Osteocyte (in vitro differentiated cells): Measurements from ENCODE around the gene ETFA. TPM values are rescaled to one million over a fixed set of nuclear protein-coding genes. Genes with fewer than 3 reads are reported as not detected.

Source experiments
- DNase-seq: peaks from one replicate; pipeline ENCODE4 v3.0.0; 2021; ENCODE audit warnings: mixed read lengths; ENCODE audit not compliant: unreplicated experiment; ENCODE audit errors: extremely low spot score
- H3K27ac Mint-ChIP-seq: one replicate; pipeline ENCODE4 v1.8.0; 2021; ENCODE audit warnings: mild to moderate bottlenecking, mixed read lengths; ENCODE audit not compliant: unreplicated experiment
- H3K27me3 Mint-ChIP-seq: one replicate; pipeline ENCODE4 v1.8.0; 2021; ENCODE audit warnings: mixed read lengths; ENCODE audit not compliant: unreplicated experiment
- H3K36me3 Mint-ChIP-seq: one replicate; pipeline ENCODE4 v1.8.0; 2021; ENCODE audit warnings: mixed read lengths; ENCODE audit not compliant: unreplicated experiment
- H3K4me1 Mint-ChIP-seq: one replicate; pipeline ENCODE4 v1.8.0; 2021; ENCODE audit warnings: mixed read lengths; ENCODE audit not compliant: unreplicated experiment
- H3K4me3 Mint-ChIP-seq: one replicate; pipeline ENCODE4 v1.8.0; 2021; ENCODE audit warnings: mild to moderate bottlenecking, moderate library complexity, mixed read lengths; ENCODE audit not compliant: unreplicated experiment
- H3K9me3 Mint-ChIP-seq: one replicate; pipeline ENCODE4 v1.8.0; 2021; ENCODE audit warnings: mixed read lengths; ENCODE audit not compliant: unreplicated experiment
- total RNA-seq: library from RNA; stranded (reverse); gene quantifications from 2 replicates; pipeline ENCODE4 v1.2.1, GENCODE V29; 2021
- TF ChIP-seq, protein P1 (sequence below): fragments of 200-600 bp; sonication (generic); IDR thresholded peaks from 2 replicates; pipeline ENCODE4 v1.5.0; 2021; ENCODE audit warnings: antibody characterized with exemption, mild to moderate bottlenecking, moderate library complexity

ETFA gene
- total RNA-seq, 1 donor from 2014 or later: 98.2 TPM

DNA sequence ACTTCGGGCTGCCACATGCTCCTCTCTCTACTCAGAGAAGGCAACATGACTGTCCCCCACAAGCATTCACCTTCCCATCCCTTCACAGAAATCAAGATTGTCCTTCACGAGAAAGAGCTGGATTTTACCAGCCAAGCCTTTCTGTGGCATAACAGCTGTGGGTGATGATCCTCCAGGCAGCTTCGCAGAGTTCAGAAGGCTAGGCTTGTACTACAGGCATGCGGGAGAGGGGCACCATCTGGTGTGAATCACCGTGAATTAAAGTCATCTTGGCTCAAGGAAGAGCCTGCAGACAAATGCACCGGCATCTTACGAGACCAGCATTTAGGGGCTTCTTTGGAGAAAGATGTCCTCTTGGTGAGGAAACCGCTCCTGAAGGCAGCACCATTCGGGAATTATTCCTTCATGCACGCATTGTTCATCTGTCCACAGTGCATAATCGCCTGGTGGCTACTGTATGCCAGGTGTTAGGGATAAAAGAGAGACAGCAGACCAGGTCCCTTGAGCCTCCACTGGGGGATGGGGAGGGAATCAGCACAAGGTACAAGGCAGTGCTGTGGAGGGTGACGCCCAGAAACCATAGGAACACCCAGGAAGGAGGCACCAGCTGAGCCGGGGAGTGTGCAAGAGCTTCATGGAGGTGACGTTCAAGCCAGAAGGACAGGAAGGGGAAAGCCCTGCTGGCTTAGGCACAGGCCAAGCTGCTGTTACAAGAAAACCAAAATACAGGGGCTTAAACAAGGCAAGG, 142.9 kb downstream of the ETFA start:
- H3K4me1 Mint-ChIP-seq: peaks cover 23% of the 10 kb centered on the region
- no peaks in the 10 kb centered on the region for H3K36me3 Mint-ChIP-seq
- H3K4me3 Mint-ChIP-seq: no peak overlapping the region
- TF ChIP-seq, protein P1, sequence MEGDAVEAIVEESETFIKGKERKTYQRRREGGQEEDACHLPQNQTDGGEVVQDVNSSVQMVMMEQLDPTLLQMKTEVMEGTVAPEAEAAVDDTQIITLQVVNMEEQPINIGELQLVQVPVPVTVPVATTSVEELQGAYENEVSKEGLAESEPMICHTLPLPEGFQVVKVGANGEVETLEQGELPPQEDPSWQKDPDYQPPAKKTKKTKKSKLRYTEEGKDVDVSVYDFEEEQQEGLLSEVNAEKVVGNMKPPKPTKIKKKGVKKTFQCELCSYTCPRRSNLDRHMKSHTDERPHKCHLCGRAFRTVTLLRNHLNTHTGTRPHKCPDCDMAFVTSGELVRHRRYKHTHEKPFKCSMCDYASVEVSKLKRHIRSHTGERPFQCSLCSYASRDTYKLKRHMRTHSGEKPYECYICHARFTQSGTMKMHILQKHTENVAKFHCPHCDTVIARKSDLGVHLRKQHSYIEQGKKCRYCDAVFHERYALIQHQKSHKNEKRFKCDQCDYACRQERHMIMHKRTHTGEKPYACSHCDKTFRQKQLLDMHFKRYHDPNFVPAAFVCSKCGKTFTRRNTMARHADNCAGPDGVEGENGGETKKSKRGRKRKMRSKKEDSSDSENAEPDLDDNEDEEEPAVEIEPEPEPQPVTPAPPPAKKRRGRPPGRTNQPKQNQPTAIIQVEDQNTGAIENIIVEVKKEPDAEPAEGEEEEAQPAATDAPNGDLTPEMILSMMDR: no peak
- no peak overlapping the region for H3K27ac Mint-ChIP-seq
- no peaks in the 10 kb centered on the region for H3K9me3 Mint-ChIP-seq
- H3K27me3 Mint-ChIP-seq: no peaks in the 10 kb centered on the region
- no peak for DNase-seq

DNA sequence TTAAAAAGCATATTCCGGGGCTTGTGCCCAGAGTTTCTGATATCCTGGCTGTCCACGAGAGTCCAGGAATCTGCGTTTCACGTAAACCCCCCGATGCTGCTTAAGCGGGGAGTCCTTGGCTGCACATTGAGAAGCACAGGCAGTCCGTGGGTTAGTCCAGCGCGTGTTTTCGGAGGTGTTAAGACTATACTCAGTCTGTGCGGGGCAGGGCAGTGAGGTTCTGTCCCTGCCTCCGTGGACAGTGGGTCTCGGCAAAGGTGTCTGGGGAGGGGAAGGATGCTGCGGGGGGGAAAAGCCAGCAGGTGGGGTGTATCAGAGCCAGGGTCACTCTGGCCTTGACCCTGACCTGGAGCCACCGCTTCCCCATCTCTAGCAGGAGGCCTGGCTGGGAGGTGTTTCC, 145.3 kb downstream of the ETFA start:
- no peaks in the 10 kb centered on the region for H3K9me3 Mint-ChIP-seq
- no peak for DNase-seq
- no peaks in the 10 kb centered on the region for H3K36me3 Mint-ChIP-seq
- H3K4me3 Mint-ChIP-seq: no peak overlapping the region
- H3K27me3 Mint-ChIP-seq: no peaks in the 10 kb centered on the region
- TF ChIP-seq, protein P1: no peak
- no peak overlapping the region for H3K27ac Mint-ChIP-seq
- H3K4me1 Mint-ChIP-seq: peaks cover 41% of the 10 kb centered on the region

Other genes with a start within 250 kb of the ETFA start
- not detected in 2 replicates for gene ISL2, start 25.3 kb upstream of the ETFA start, total RNA-seq